Lower lobe of right lung (tissue), 2 donors: ENCODE measurements around the gene BASP1. TPM values are rescaled to one million over a fixed set of nuclear protein-coding genes. Genes with fewer than 3 reads are reported as not detected.
"Not testable (repeated sequence)": the region's sequence is repeated elsewhere in the genome, so short reads cannot be mapped to it uniquely, and the experiment has no call there.

Experiments used
- ATAC-seq, 2 donors: fragments of 200-7000 bp; cut with Tn5 transposase; one replicate each; pipeline ENCODE4 v1.9.1; 2020 to 2022; ENCODE audit warnings: mild to moderate bottlenecking in 2 of 2, moderate library complexity in 2 of 2
- DNase-seq: peaks from one replicate; pipeline ENCODE4 v3.0.0-alpha.2; 2020
- H3K27ac ChIP-seq: fragments of 200-600 bp; one replicate; pipeline ENCODE4 v1.8.0; 2022
- H3K27me3 ChIP-seq: fragments of 200-600 bp; one replicate; pipeline ENCODE4 v1.8.0; 2022; ENCODE audit warnings: low read depth
- H3K36me3 ChIP-seq: fragments of 200-600 bp; one replicate; pipeline ENCODE4 v1.8.0; 2022; ENCODE audit warnings: mild to moderate bottlenecking
- H3K4me1 ChIP-seq: fragments of 200-600 bp; one replicate; pipeline ENCODE4 v1.8.0; 2022
- H3K4me3 ChIP-seq: fragments of 200-600 bp; one replicate; pipeline ENCODE4 v1.8.0; 2022; ENCODE audit warnings: mild to moderate bottlenecking
- H3K9me3 ChIP-seq: fragments of 200-600 bp; one replicate; pipeline ENCODE4 v1.8.0; 2022
- CTCF ChIP-seq: fragments of 200-600 bp; IDR thresholded peaks from one replicate; pipeline ENCODE4 v1.8.0; 2022; ENCODE audit warnings: antibody characterized with exemption, mild to moderate bottlenecking
- intact Hi-C: fragments of 100-400 bp; cut with DNase I; formaldehyde crosslinking; loops from one replicate; pipeline ENCODE4 v1.11.0; 2022
- total RNA-seq: library from RNA; stranded (reverse); fragmentation: NEBNext Ultra II Directional; extraction: Animal tissue kit (Norgen Biotek cat#: 25700); gene quantifications from one replicate; pipeline ENCODE4 v1.2.1, GENCODE V29; 2021
- donor health status: DM: no; HTN: yes; CAD: no; lungs with severe emphysema.

Gene BASP1
- total RNA-seq, 1 donor from 2014 or later: 25.8 TPM

- no peak overlapping the region for H3K27ac ChIP-seq
- peaks cover 14% of the 10 kb centered on the region for H3K4me1 ChIP-seq
- DNase-seq (no peak), ATAC-seq (no peak)
- no peaks in the 10 kb centered on the region for H3K36me3 ChIP-seq
- no peaks in the 10 kb centered on the region for H3K9me3 ChIP-seq
- no peak overlapping the region for H3K4me3 ChIP-seq
- TF ChIP-seq CTCF: no peak
- intact Hi-C loops: no loop called here
- H3K27me3 ChIP-seq: no peaks in the 10 kb centered on the region
Observed at GRCh38 chr5:17315710-17316221, 98.3 kb downstream of the BASP1 start.

- no peak for TF ChIP-seq CTCF
- DNase-seq (no peak), ATAC-seq (peak; percentile 66 to 85)
- no peaks in the 10 kb centered on the region for H3K27me3 ChIP-seq
- H3K9me3 ChIP-seq: no peaks in the 10 kb centered on the region
- no peaks in the 10 kb centered on the region for H3K36me3 ChIP-seq
- intact Hi-C loops: no loop called here
- H3K4me1 ChIP-seq: peaks cover 14% of the 10 kb centered on the region
- H3K4me3 ChIP-seq: no peak overlapping the region
- no peak overlapping the region for H3K27ac ChIP-seq
Observed at GRCh38 chr5:17316970-17317459, 99.6 kb downstream of the BASP1 start.

GRCh38 chr5:17317473-17317872 lies 100.0 kb downstream of the BASP1 start:
- no peak for TF ChIP-seq CTCF
- Histone ChIP-seq H3K4me1 (peaks cover 14% of the 10 kb centered on the region), H3K36me3 (no peaks in the 10 kb centered on the region), H3K27me3 (no peaks in the 10 kb centered on the region), H3K4me3 (no peak overlapping the region), H3K9me3 (no peaks in the 10 kb centered on the region), H3K27ac (no peak overlapping the region)
- intact Hi-C loops: no loop called here
- DNase-seq: no peak
- peak; percentile 42 to 52 for ATAC-seq

GRCh38 chr5:17319095-17319494 lies 101.7 kb downstream of the BASP1 start:
- H3K4me1 ChIP-seq: peaks cover 14% of the 10 kb centered on the region
- intact Hi-C loops, DNase-seq, H3K9me3 ChIP-seq, H3K27me3 ChIP-seq, H3K36me3 ChIP-seq, H3K27ac ChIP-seq, ATAC-seq, H3K4me3 ChIP-seq: not testable (repeated sequence)

- intact Hi-C loops: no loop called here
- ATAC-seq: no peak
- DNase-seq: no peak
- Histone ChIP-seq H3K27me3 (no peaks in the 10 kb centered on the region), H3K36me3 (no peaks in the 10 kb centered on the region), H3K27ac (no peak overlapping the region), H3K4me1 (no peaks in the 10 kb centered on the region), H3K4me3 (no peak overlapping the region), H3K9me3 (no peaks in the 10 kb centered on the region)
- no peak for TF ChIP-seq CTCF
Observed at GRCh38 chr5:17325770-17326599, 108.6 kb downstream of the BASP1 start.
